ENCODE results near the gene SORT1. TPM values are rescaled to one million over a fixed set of nuclear protein-coding genes. Genes with fewer than 3 reads are reported as not detected.

Gene SORT1
- total RNA-seq, 6 experiments from 2014 or later = 3.2 to 30.3 (median 13.7) TPM

DNA sequence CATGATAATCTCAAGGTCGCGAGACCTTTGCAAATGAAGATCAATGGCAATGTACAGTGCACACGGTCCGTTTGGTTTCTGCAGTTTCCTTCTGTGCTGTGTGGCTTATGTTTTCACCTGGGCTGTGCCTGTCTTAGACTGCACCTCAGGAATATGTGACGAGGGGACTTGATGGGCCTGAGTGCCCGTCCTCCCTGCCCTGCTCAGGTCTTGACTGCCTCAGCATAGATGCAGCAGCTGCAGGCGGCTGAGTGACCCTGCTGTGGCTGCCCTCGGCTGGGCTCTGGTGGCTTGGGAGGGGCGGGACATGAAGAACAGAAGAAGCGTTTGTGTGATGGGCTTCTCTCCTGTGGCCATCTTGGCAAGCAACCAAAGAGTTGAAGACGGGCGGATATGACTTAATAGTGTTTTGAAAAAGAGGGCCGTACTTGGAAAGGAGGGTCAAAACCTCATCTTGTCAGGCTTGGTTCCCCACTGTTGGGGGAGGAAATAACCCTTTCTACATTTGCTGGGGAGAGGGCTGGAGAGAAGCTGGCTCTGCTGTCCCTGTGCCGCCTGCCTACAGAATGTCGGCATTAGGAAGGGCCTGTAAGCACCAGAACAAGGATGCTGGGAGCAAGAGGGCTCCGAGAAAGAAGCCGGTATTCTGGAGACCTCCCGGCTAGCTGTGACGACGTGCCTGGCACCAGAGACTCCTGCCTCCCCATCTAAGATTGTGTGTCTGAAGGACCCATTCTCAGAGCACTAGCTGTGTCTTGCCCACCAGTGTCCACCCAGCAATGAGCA lies 98.0 kb downstream of the SORT1 start:
- Histone ChIP-seq H3K9me3 (no peaks in the 10 kb centered on the region), H3K36me3 (no peaks in the 10 kb centered on the region), H3K27me3 (no peaks in the 10 kb centered on the region), H3K27ac (no peak overlapping the region), H3K4me1 (no peaks in the 10 kb centered on the region), H3K4me3 (no peak overlapping the region)
- 69% methylated on average over 11 of the region's 20 CpGs for WGBS (ENCODE audit: insufficient coverage, low coverage, low lambda C conversion rate, missing lambda C conversion rate)
- DNase-seq (no peak), ATAC-seq (no peak)
- TF ChIP-seq POLR2A (IDR thresholded peaks at IDR 0.05) = no peak
- TF ChIP-seq, protein P1, sequence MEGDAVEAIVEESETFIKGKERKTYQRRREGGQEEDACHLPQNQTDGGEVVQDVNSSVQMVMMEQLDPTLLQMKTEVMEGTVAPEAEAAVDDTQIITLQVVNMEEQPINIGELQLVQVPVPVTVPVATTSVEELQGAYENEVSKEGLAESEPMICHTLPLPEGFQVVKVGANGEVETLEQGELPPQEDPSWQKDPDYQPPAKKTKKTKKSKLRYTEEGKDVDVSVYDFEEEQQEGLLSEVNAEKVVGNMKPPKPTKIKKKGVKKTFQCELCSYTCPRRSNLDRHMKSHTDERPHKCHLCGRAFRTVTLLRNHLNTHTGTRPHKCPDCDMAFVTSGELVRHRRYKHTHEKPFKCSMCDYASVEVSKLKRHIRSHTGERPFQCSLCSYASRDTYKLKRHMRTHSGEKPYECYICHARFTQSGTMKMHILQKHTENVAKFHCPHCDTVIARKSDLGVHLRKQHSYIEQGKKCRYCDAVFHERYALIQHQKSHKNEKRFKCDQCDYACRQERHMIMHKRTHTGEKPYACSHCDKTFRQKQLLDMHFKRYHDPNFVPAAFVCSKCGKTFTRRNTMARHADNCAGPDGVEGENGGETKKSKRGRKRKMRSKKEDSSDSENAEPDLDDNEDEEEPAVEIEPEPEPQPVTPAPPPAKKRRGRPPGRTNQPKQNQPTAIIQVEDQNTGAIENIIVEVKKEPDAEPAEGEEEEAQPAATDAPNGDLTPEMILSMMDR (IDR thresholded peaks at IDR 0.05) = no peak
- intact Hi-C loops (cut with DNase I) = no loop called here

DNA sequence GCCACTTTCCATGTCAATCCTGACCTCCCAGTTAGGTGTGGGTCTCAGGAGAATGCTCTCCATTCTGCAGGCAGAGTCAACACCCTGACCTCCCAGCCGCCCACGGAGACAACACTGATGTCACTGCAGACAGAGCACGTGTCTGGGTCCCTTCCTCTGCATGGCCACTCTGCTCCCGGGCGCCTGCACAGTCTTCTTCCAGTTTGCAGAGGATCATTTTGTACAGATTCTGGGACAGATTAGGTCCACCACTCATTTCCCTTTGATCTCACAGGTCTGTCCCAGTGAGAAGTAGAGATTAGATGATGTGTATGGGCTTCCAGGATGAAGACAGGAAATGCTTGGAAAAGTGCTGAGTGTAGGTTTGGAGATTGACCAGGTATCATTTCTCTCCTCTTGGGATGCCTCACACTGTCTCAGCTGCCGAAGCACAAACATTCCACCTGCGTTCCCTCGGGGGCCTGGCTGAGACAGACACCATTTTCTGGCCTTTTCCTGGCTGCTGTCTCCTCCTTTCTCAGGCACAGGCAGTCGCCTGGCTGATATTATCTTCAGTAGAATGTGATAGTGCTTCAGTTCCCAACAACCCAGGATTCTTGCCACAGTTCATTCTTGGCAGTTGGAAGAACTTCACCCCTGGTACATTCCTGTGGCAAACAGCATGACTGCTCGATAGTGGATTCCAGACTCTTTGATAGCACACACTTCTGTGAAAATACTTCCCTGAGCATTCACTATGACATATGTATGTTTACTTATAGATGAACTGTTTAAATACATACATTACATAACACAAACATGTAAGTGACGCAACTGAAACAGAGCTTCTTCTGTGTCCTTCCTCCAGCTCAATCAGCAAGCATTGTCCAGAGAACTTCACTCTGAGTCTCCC lies 98.8 kb downstream of the SORT1 start:
- Histone ChIP-seq H3K9me3 (no peaks in the 10 kb centered on the region), H3K4me3 (no peak overlapping the region), H3K27ac (no peak overlapping the region), H3K27me3 (no peaks in the 10 kb centered on the region), H3K4me1 (no peaks in the 10 kb centered on the region), H3K36me3 (no peaks in the 10 kb centered on the region)
- peak; percentile 51 to 93 (median 60) for ATAC-seq
- no peak for TF ChIP-seq POLR2A (IDR thresholded peaks at IDR 0.05)
- TF ChIP-seq, protein P1 (IDR thresholded peaks at IDR 0.05) = no peak
- intact Hi-C loops (cut with DNase I) = no loop called here
- peak in 1 of 3 donors; percentile 69 for DNase-seq
- 54% methylated on average over 11 of the region's 11 CpGs for WGBS (ENCODE audit: insufficient coverage, low coverage, low lambda C conversion rate, missing lambda C conversion rate)

DNA sequence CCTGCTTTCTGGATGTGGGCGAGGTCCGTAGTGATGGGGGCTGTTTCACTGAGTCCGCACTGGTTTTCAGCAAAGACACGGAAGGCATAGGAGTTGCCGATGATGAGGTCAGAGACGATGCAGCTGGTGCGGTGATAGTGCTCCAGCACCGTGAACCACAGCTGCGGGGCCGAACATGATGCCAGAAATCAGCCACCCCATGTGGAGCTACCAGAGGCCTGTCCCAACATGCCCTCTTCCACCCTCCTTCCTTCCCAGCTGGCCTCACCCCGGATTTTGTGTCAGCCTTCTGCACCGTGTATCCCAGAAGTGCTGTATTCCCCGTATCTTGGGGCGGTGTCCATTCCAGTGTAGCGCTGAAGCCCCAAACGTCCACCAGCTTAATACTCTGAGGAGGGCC lies 100.9 kb downstream of the SORT1 start:
- TF ChIP-seq, protein P1 (IDR thresholded peaks at IDR 0.05) = no peak
- no peak for TF ChIP-seq POLR2A (IDR thresholded peaks at IDR 0.05)
- WGBS (ENCODE audit: insufficient coverage, low coverage, low lambda C conversion rate, missing lambda C conversion rate) = 96% methylated on average over 3 of the region's 16 CpGs

DNA sequence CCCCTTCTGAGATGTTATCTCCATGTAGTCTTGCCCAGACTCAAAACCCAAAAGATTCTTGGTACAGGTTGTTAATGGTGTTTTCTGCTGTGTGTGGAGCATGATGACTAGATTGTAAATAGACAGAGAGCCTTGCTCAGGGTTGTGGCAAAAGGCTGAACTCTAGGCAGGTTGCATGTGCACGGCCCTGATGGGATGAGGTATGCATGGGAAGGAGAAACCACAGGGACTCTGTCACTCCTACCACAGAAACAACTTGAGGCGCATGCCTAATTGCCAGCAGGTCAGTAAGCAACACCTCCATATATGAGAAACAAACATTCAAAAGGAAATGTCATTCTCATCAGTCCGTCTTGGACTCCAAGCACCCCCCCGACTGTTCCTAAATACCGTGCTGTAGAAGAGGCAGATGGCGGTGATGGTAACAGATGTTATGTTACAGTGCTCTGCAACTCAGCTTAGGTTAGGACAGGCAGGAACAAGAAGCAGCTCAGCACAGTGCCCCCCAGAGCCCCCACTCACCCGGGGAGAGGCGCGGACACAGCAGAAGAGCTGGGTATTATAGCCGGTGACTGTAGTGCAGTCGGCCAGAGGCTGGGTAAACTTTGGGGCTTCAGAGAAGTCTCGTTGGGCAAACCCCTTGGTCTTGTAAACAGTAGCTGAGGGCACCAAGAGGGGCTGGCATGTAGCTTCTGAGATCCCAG lies 101.9 kb downstream of the SORT1 start:
- DNase-seq (no peak), ATAC-seq (no peak)
- H3K9me3 ChIP-seq = no peaks in the 10 kb centered on the region
- no peak overlapping the region for H3K4me3 ChIP-seq
- H3K4me1 ChIP-seq = no peaks in the 10 kb centered on the region
- no peaks in the 10 kb centered on the region for H3K27me3 ChIP-seq
- intact Hi-C loops (cut with DNase I) = no loop called here
- no peaks in the 10 kb centered on the region for H3K36me3 ChIP-seq
- H3K27ac ChIP-seq = no peak overlapping the region
- 90% methylated on average over 2 of the region's 12 CpGs for WGBS (ENCODE audit: insufficient coverage, low coverage, low lambda C conversion rate, missing lambda C conversion rate)
- TF ChIP-seq, protein P1 (IDR thresholded peaks at IDR 0.05) = no peak
- TF ChIP-seq POLR2A (IDR thresholded peaks at IDR 0.05) = no peak

More for the DNA sequence above, 100.9 kb downstream of the SORT1 start:
- no peaks in the 10 kb centered on the region for H3K36me3 ChIP-seq
- no peaks in the 10 kb centered on the region for H3K27me3 ChIP-seq
- intact Hi-C loops (cut with DNase I) = no loop called here
- H3K4me3 ChIP-seq = no peak overlapping the region
- H3K27ac ChIP-seq = no peak overlapping the region
- H3K4me1 ChIP-seq = no peaks in the 10 kb centered on the region
- ATAC-seq (no peak), DNase-seq (no peak)
- H3K9me3 ChIP-seq = no peaks in the 10 kb centered on the region
